OCI-LY3 (cell line): ENCODE results near the gene PUS10.
"Not testable (repeated sequence)": the region's sequence is repeated elsewhere in the genome, so short reads cannot be mapped to it uniquely, and the experiment has no call there.

Source experiments
- H2AFZ ChIP-seq: fragments of 200-600, 300-600 bp; shearing (Covaris generic); 2 replicates; pipeline ENCODE4 v1.6.0; 2014; ENCODE audit warnings: antibody characterized with exemption, low read depth, low read length
- H3K27ac ChIP-seq: fragments of 200-600, 300-600 bp; sonication (generic); 2 replicates; pipeline ENCODE4 v1.5.1; 2014; ENCODE audit warnings: mild to moderate bottlenecking, low read length, moderate library complexity, mixed read lengths
- H3K27me3 ChIP-seq: fragments of 200-600, 300-600 bp; sonication (generic); 2 replicates; pipeline ENCODE4 v1.6.1; 2014; ENCODE audit warnings: low read depth, low read length, mixed read lengths
- H3K36me3 ChIP-seq: fragments of 200-600, 300-600 bp; sonication (generic); replicated peaks from 2 replicates; pipeline ENCODE3; 2014; ENCODE audit warnings: low read depth, low read length, mixed read lengths
- H3K4me1 ChIP-seq: fragments of 300-600, 200-600 bp; sonication (generic); 2 replicates; pipeline ENCODE4 v1.6.1; 2014; ENCODE audit warnings: low read length, mixed read lengths
- H3K4me2 ChIP-seq: fragments of 200-600, 300-600 bp; sonication (generic); 2 replicates; pipeline ENCODE4 v1.6.1; 2014; ENCODE audit warnings: low read length, mixed read lengths
- H3K4me3 ChIP-seq: fragments of 300-600, 200-600 bp; sonication (generic); 2 replicates; pipeline ENCODE4 v1.5.1; 2014; ENCODE audit warnings: antibody characterized with exemption, mild to moderate bottlenecking, low read length, moderate library complexity
- H3K79me2 ChIP-seq: fragments of 300-600, 200-600 bp; shearing (Covaris generic); 2 replicates; pipeline ENCODE4 v1.6.1; 2014; ENCODE audit warnings: mild to moderate bottlenecking, low read length, mixed read lengths
- H3K9ac ChIP-seq: fragments of 300-600, 200-600 bp; shearing (Covaris generic); 2 replicates; pipeline ENCODE4 v1.6.0; 2014; ENCODE audit warnings: mild to moderate bottlenecking, low read length, moderate library complexity
- H3K9me3 ChIP-seq: fragments of 200-600, 300-600 bp; shearing (Covaris generic); 2 replicates; pipeline ENCODE4 v1.6.1; 2014; ENCODE audit warnings: low read length, mixed read lengths; ENCODE audit not compliant: insufficient read depth
- H4K20me1 ChIP-seq: fragments of 200-600, 300-600 bp; sonication (generic); 2 replicates; pipeline ENCODE4 v1.6.1; 2016; ENCODE audit warnings: low read length, mixed read lengths; ENCODE audit not compliant: insufficient read depth
- CTCF ChIP-seq: fragments of 200-600, 300-600 bp; sonication (generic); IDR thresholded peaks from 2 replicates; pipeline ENCODE4 v1.5.1; 2014; ENCODE audit warnings: antibody characterized with exemption, low read length, low read depth
- EZH2phosphoT487 ChIP-seq: fragments of 200-600 bp; shearing (Covaris generic); IDR thresholded peaks from 2 replicates; pipeline ENCODE4 v1.6.1; 2018; ENCODE audit warnings: antibody characterized with exemption, mixed run types, low read depth

Gene PUS10

GRCh38 chr2:60925994-60926740 is 91.9 kb downstream of the PUS10 start:
- H3K36me3 ChIP-seq = peaks cover 61% of the 10 kb centered on the region
- no peak overlapping the region for H3K9ac ChIP-seq
- no peak overlapping the region for H2AFZ ChIP-seq
- no peak overlapping the region for H3K4me3 ChIP-seq
- H4K20me1 ChIP-seq = peaks cover 24% of the 10 kb centered on the region
- H3K27me3 ChIP-seq = no peaks in the 10 kb centered on the region
- H3K27ac ChIP-seq = no peak overlapping the region
- H3K4me2 ChIP-seq = no peak overlapping the region
- no peak for TF ChIP-seq EZH2phosphoT487
- TF ChIP-seq CTCF = no peak
- H3K79me2 ChIP-seq = peaks cover 14% of the 10 kb centered on the region
- H3K9me3 ChIP-seq = no peaks in the 10 kb centered on the region
- H3K4me1 ChIP-seq = no peaks in the 10 kb centered on the region

- no peak overlapping the region for H2AFZ ChIP-seq
- H3K36me3 ChIP-seq = peaks cover 36% of the 10 kb centered on the region
- no peak overlapping the region for H3K4me2 ChIP-seq
- no peak for TF ChIP-seq EZH2phosphoT487
- no peak for TF ChIP-seq CTCF
- no peaks in the 10 kb centered on the region for H3K27me3 ChIP-seq
- no peak overlapping the region for H3K4me3 ChIP-seq
- peaks cover 30% of the 10 kb centered on the region for H3K79me2 ChIP-seq
- H3K4me1 ChIP-seq = no peaks in the 10 kb centered on the region; the same call in 1 of the 2 replicates
- H4K20me1 ChIP-seq = peaks cover 24% of the 10 kb centered on the region
- H3K9me3 ChIP-seq = no peaks in the 10 kb centered on the region
- no peak overlapping the region for H3K9ac ChIP-seq
- no peak overlapping the region for H3K27ac ChIP-seq
Measured at GRCh38 chr2:60907329-60907728, 110.7 kb downstream of the PUS10 start.

GRCh38 chr2:60906395-60906794 is 111.7 kb downstream of the PUS10 start:
- TF ChIP-seq EZH2phosphoT487 (no peak), CTCF (no peak)
- Histone ChIP-seq H4K20me1 (peaks cover 29% of the 10 kb centered on the region), H3K36me3 (peaks cover 43% of the 10 kb centered on the region), H3K79me2 (peaks cover 35% of the 10 kb centered on the region), H3K27ac (no peak overlapping the region), H2AFZ (no peak overlapping the region), H3K27me3 (no peaks in the 10 kb centered on the region), H3K4me1 (no peaks in the 10 kb centered on the region; the same call in 1 of the 2 replicates), H3K4me2 (no peak overlapping the region), H3K9me3 (no peaks in the 10 kb centered on the region), H3K9ac (no peak overlapping the region), H3K4me3 (no peak overlapping the region)

- H3K4me2 ChIP-seq, H3K9ac ChIP-seq, H3K9me3 ChIP-seq, H3K27me3 ChIP-seq, H3K27ac ChIP-seq, H2AFZ ChIP-seq, H3K4me1 ChIP-seq, H3K4me3 ChIP-seq: not testable (repeated sequence)
- peaks cover 37% of the 10 kb centered on the region for H3K79me2 ChIP-seq
- peaks cover 31% of the 10 kb centered on the region for H4K20me1 ChIP-seq
- peaks cover 45% of the 10 kb centered on the region for H3K36me3 ChIP-seq
Measured at GRCh38 chr2:60905867-60906266, 112.2 kb downstream of the PUS10 start.

GRCh38 chr2:60901296-60901695 is 116.8 kb downstream of the PUS10 start:
- Histone ChIP-seq H3K79me2 (peaks cover 59% of the 10 kb centered on the region), H3K4me1 (peaks cover 28% of the 10 kb centered on the region), H3K36me3 (peaks cover 58% of the 10 kb centered on the region), H4K20me1 (peaks cover 50% of the 10 kb centered on the region)
- not testable (repeated sequence) for H2AFZ ChIP-seq, H3K9ac ChIP-seq, H3K4me3 ChIP-seq, H3K27ac ChIP-seq, H3K27me3 ChIP-seq, H3K9me3 ChIP-seq, H3K4me2 ChIP-seq
